OCI-LY1 (cell line): ENCODE data around the gene FAM3D.

ENCODE experiments used
- H2AFZ ChIP-seq: fragments of 200-600 bp; sonication (generic), shearing (Covaris generic); 2 replicates; pipeline ENCODE4 v1.6.0; 2014; ENCODE audit warnings: antibody characterized with exemption, mild to moderate bottlenecking, low read length
- H3F3A ChIP-seq: fragments of 200-600 bp; sonication (generic), shearing (Covaris generic); 2 replicates; pipeline ENCODE4 v1.6.0; 2014; ENCODE audit warnings: mild to moderate bottlenecking, antibody characterized with exemption, low read length, moderate library complexity; ENCODE audit not compliant: insufficient read depth
- H3K27ac ChIP-seq: fragments of 200-600 bp; sonication (generic); 2 replicates; pipeline ENCODE4 v1.5.1; 2014; ENCODE audit warnings: low read length, mixed run types, mild to moderate bottlenecking, low read depth; ENCODE audit not compliant: poor library complexity, severe bottlenecking
- H3K27me3 ChIP-seq: fragments of 200-600 bp; sonication (generic); 2 replicates; pipeline ENCODE4 v1.6.0; 2014; ENCODE audit warnings: antibody characterized with exemption, mild to moderate bottlenecking, low read length, moderate library complexity; ENCODE audit not compliant: insufficient read depth
- H3K36me3 ChIP-seq: fragments of 200-600 bp; sonication (generic); 2 replicates; pipeline ENCODE4 v1.6.1; 2014; ENCODE audit warnings: mild to moderate bottlenecking, antibody characterized with exemption, low read length, moderate library complexity, mixed read lengths; ENCODE audit not compliant: insufficient read depth
- H3K4me1 ChIP-seq: fragments of 200-600 bp; sonication (generic); 2 replicates; pipeline ENCODE4 v1.5.1; 2014; ENCODE audit warnings: mild to moderate bottlenecking, low read length, moderate library complexity; ENCODE audit not compliant: insufficient read depth, severe bottlenecking
- H3K4me2 ChIP-seq: fragments of 200-600 bp; sonication (generic), shearing (Covaris generic); 2 replicates; pipeline ENCODE4 v1.6.1; 2014; ENCODE audit warnings: low read length
- H3K4me3 ChIP-seq: fragments of 200-600 bp; sonication (generic); 2 replicates; pipeline ENCODE4 v1.5.1; 2014; ENCODE audit warnings: low read length, low read depth, mild to moderate bottlenecking, mixed read lengths; ENCODE audit not compliant: poor library complexity, severe bottlenecking
- H3K79me2 ChIP-seq: fragments of 200-600 bp; shearing (Covaris generic); 2 replicates; pipeline ENCODE4 v1.6.1; 2016; ENCODE audit warnings: mixed run types, low read length, mixed read lengths; ENCODE audit not compliant: insufficient read depth
- H3K9ac ChIP-seq: fragments of 200-600 bp; sonication (generic), shearing (Covaris generic); 2 replicates; pipeline ENCODE4 v1.6.1; 2014; ENCODE audit warnings: mild to moderate bottlenecking, low read length, mixed read lengths
- H3K9me2 ChIP-seq: fragments of 200-600 bp; sonication (generic), shearing (Covaris generic); 2 replicates; pipeline ENCODE4 v1.6.1; 2014; ENCODE audit warnings: low read depth, mild to moderate bottlenecking, low read length, mixed read lengths
- H3K9me3 ChIP-seq: fragments of 200-600 bp; shearing (Covaris generic); 2 replicates; pipeline ENCODE4 v1.6.1; 2014; ENCODE audit warnings: low read length, mixed read lengths
- H4K20me1 ChIP-seq: fragments of 200-600 bp; sonication (generic), shearing (Covaris generic); 2 replicates; pipeline ENCODE4 v1.6.0; 2016; ENCODE audit warnings: mild to moderate bottlenecking, low read length; ENCODE audit not compliant: insufficient read depth
- CTCF ChIP-seq: fragments of 200-600 bp; sonication (generic), shearing (Covaris generic); IDR thresholded peaks from 2 replicates; pipeline ENCODE4 v1.5.1; 2017; ENCODE audit warnings: mild to moderate bottlenecking, antibody characterized with exemption, low read length, moderate library complexity, mixed read lengths
- EZH2 ChIP-seq: fragments of 200-600 bp; sonication (generic), shearing (Covaris generic); IDR thresholded peaks from 2 replicates; pipeline ENCODE4 v1.8.0; 2017; ENCODE audit warnings: borderline replicate concordance, mixed run types, mild to moderate bottlenecking, antibody characterized with exemption, low read length, moderate library complexity, mixed read lengths

Gene FAM3D

GRCh38 chr3:58647381-58648141 lies 19.0 kb downstream of the FAM3D start:
- Histone ChIP-seq H3K4me1 (no peaks in the 10 kb centered on the region), H4K20me1 (no peaks in the 10 kb centered on the region), H3K36me3 (no peaks in the 10 kb centered on the region), H3K4me2 (no peak overlapping the region), H3K9ac (no peak overlapping the region), H3F3A (no peaks in the 10 kb centered on the region), H3K79me2 (no peaks in the 10 kb centered on the region), H3K27me3 (no peaks in the 10 kb centered on the region), H2AFZ (no peak overlapping the region), H3K9me2 (no peaks in the 10 kb centered on the region), H3K27ac (no peak overlapping the region), H3K9me3 (no peaks in the 10 kb centered on the region), H3K4me3 (no peak overlapping the region)
- TF ChIP-seq EZH2 (no peak), CTCF (no peak)

DNA sequence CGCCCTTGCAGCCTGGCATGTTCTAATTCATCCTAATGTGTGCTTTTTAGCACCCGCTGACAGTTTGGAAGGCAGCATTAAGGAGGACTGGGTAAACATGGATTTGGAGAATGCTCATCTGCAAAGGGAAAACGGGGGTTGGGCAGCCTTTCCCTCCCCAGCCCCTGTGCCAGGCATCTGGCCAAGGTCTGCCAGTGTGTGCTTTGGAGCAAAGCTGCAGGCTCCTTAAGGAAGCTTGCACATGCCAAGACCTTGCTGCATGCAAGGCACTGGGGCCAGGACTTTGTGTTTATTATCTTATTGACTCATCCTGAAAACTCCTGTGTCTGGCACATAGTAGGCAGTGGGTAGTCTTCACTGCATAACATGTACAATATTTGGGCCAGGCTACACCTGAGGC lies 20.1 kb downstream of the FAM3D start:
- Histone ChIP-seq H3K9ac (no peak overlapping the region), H3K9me2 (no peaks in the 10 kb centered on the region), H3K4me1 (no peaks in the 10 kb centered on the region), H3K27me3 (no peaks in the 10 kb centered on the region), H3K79me2 (no peaks in the 10 kb centered on the region), H2AFZ (no peak overlapping the region), H3K9me3 (no peaks in the 10 kb centered on the region), H3K27ac (no peak overlapping the region), H3K36me3 (no peaks in the 10 kb centered on the region), H4K20me1 (no peaks in the 10 kb centered on the region), H3F3A (no peaks in the 10 kb centered on the region), H3K4me2 (no peak overlapping the region), H3K4me3 (no peak overlapping the region)
- TF ChIP-seq EZH2 (no peak), CTCF (no peak)

- no peaks in the 10 kb centered on the region for H3K9me3 ChIP-seq
- TF ChIP-seq EZH2 (no peak), CTCF (no peak)
- H3K9me2 ChIP-seq = no peaks in the 10 kb centered on the region
- no peak overlapping the region for H3K4me3 ChIP-seq
- no peaks in the 10 kb centered on the region for H3F3A ChIP-seq
- no peak overlapping the region for H2AFZ ChIP-seq
- H3K9ac ChIP-seq = no peak overlapping the region
- H3K27me3 ChIP-seq = no peaks in the 10 kb centered on the region
- no peaks in the 10 kb centered on the region for H4K20me1 ChIP-seq
- no peaks in the 10 kb centered on the region for H3K4me1 ChIP-seq
- H3K36me3 ChIP-seq = no peaks in the 10 kb centered on the region
- H3K4me2 ChIP-seq = no peak overlapping the region
- H3K27ac ChIP-seq = no peak overlapping the region
- no peaks in the 10 kb centered on the region for H3K79me2 ChIP-seq
These were observed 20.8 kb downstream of the FAM3D start for GRCh38 chr3:58645726-58646125.
